ENCODE results near the gene SPTBN5. TPM values are rescaled to one million over a fixed set of nuclear protein-coding genes. Genes with fewer than 3 reads are reported as not detected.

The SPTBN5 gene
- total and polyA plus RNA-seq, 2 experiments from 2014 or later = 0.57 to 1.1 TPM

DNA sequence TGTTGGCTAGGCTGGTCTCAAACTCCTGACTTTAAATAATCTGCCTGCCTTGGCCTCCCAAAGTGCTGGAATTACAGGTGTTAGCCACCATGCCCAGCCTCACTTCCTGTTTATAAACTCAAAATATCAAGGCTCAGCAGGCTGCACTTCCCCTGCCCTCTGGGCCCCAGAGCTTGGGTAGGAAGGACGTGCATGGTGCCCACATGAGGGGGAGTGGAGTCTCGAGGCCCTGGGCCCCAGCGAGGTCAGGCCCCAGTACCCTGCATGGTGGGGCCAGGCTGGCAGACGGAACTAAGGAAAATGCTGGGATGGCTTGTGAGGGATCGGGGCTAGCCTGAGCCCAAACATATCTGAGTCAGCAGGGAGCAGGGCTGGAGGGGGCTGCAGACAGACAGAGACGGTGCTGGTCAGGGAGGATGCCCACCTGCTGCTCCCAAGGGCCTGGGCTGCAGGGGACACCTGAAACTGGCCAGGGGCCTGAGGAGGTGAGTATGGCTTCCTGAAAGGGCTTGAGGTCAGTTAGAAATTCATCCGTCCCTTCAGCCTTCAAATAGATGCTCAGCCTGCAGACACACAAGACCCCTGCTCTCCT is 5.1 kb downstream of the SPTBN5 start:
- peaks cover 11% of the 10 kb centered on the region for H3K27me3 Mint-ChIP-seq (ENCODE audit: insufficient read depth, low read depth, poor library complexity)

More for the DNA sequence above, 5.1 kb downstream of the SPTBN5 start:
- H3K36me3 ChIP-seq (ENCODE audit: insufficient read depth) = no peaks in the 10 kb centered on the region
- H3K9me3 Mint-ChIP-seq = no peaks in the 10 kb centered on the region
- no peaks in the 10 kb centered on the region for H3K4me1 ChIP-seq (ENCODE audit: insufficient read depth)
- no peak overlapping the region for H3K4me3 ChIP-seq
- no peaks in the 10 kb centered on the region for H3K9me2 ChIP-seq (ENCODE audit: insufficient read depth)
- H3K27ac Mint-ChIP-seq = no peak overlapping the region; the same call in 1 of the 2 replicates
- H3F3A ChIP-seq (replicated peaks; ENCODE audit: low read depth) = no peaks in the 10 kb centered on the region
- no peaks in the 10 kb centered on the region for H3K27me3 ChIP-seq (ENCODE audit: insufficient read depth)
- H3K4me2 ChIP-seq = no peak overlapping the region
- TF ChIP-seq POLR2AphosphoS5 (IDR thresholded peaks at IDR 0.05; ENCODE audit: low read depth) = no peak
- TF ChIP-seq, protein P1, sequence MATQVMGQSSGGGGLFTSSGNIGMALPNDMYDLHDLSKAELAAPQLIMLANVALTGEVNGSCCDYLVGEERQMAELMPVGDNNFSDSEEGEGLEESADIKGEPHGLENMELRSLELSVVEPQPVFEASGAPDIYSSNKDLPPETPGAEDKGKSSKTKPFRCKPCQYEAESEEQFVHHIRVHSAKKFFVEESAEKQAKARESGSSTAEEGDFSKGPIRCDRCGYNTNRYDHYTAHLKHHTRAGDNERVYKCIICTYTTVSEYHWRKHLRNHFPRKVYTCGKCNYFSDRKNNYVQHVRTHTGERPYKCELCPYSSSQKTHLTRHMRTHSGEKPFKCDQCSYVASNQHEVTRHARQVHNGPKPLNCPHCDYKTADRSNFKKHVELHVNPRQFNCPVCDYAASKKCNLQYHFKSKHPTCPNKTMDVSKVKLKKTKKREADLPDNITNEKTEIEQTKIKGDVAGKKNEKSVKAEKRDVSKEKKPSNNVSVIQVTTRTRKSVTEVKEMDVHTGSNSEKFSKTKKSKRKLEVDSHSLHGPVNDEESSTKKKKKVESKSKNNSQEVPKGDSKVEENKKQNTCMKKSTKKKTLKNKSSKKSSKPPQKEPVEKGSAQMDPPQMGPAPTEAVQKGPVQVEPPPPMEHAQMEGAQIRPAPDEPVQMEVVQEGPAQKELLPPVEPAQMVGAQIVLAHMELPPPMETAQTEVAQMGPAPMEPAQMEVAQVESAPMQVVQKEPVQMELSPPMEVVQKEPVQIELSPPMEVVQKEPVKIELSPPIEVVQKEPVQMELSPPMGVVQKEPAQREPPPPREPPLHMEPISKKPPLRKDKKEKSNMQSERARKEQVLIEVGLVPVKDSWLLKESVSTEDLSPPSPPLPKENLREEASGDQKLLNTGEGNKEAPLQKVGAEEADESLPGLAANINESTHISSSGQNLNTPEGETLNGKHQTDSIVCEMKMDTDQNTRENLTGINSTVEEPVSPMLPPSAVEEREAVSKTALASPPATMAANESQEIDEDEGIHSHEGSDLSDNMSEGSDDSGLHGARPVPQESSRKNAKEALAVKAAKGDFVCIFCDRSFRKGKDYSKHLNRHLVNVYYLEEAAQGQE (IDR thresholded peaks at IDR 0.05; ENCODE audit: unreplicated experiment) = no peak
- TF ChIP-seq, protein P2, sequence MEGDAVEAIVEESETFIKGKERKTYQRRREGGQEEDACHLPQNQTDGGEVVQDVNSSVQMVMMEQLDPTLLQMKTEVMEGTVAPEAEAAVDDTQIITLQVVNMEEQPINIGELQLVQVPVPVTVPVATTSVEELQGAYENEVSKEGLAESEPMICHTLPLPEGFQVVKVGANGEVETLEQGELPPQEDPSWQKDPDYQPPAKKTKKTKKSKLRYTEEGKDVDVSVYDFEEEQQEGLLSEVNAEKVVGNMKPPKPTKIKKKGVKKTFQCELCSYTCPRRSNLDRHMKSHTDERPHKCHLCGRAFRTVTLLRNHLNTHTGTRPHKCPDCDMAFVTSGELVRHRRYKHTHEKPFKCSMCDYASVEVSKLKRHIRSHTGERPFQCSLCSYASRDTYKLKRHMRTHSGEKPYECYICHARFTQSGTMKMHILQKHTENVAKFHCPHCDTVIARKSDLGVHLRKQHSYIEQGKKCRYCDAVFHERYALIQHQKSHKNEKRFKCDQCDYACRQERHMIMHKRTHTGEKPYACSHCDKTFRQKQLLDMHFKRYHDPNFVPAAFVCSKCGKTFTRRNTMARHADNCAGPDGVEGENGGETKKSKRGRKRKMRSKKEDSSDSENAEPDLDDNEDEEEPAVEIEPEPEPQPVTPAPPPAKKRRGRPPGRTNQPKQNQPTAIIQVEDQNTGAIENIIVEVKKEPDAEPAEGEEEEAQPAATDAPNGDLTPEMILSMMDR (conservative IDR thresholded peaks at IDR 0.05; ENCODE audit: low read depth in 2 of 2) = no peak
- no peak for TF ChIP-seq EZH2phosphoT487 (IDR thresholded peaks at IDR 0.05; ENCODE audit: unreplicated experiment)
- no peak for TF ChIP-seq JUNB (IDR thresholded peaks at IDR 0.05; ENCODE audit: unreplicated experiment)
- no peak for TF ChIP-seq STAT1 (IDR thresholded peaks at IDR 0.05; ENCODE audit: unreplicated experiment)
- no peak for TF ChIP-seq CREB1 (CRISPR knock-in tag; IDR thresholded peaks at IDR 0.05; ENCODE audit: low read depth)
- TF ChIP-seq ETS1 (IDR thresholded peaks at IDR 0.05) = no peak
- H4K20me1 ChIP-seq (replicated peaks; ENCODE audit: insufficient read depth) = no peaks in the 10 kb centered on the region
- ATAC-seq = no peak
- no peaks in the 10 kb centered on the region for H3K79me2 ChIP-seq (replicated peaks; ENCODE audit: insufficient read depth)
- H3K36me3 Mint-ChIP-seq (ENCODE audit: low read depth) = no peaks in the 10 kb centered on the region
- no peak overlapping the region for H3K4me3 Mint-ChIP-seq
- DNase-seq (ENCODE audit: low spot score) = no peak
- no peak overlapping the region for H3K27ac ChIP-seq (ENCODE audit: low read depth)
- no peak overlapping the region for H2AFZ ChIP-seq
- no peaks in the 10 kb centered on the region for H3K4me1 Mint-ChIP-seq
